CD14-positive monocyte (primary cell): ENCODE results near the gene HECW1. TPM values are rescaled to one million over a fixed set of nuclear protein-coding genes. Genes with fewer than 3 reads are reported as not detected.

Source experiments
- DNase-seq, 3 donors: peaks; one replicate each; pipeline ENCODE4 v3.0.0-alpha.2; 2011 to 2022
- H2AFZ ChIP-seq: 2 replicates; pipeline ENCODE4 v1.6.0; 2012; ENCODE audit warnings: mild to moderate bottlenecking, low read depth, low read length, inconsistent platforms; ENCODE audit not compliant: insufficient read depth, poor library complexity, severe bottlenecking
- H3K27ac ChIP-seq, 2 donors: 1 replicate in 1 of 2; 2 replicates in 1 of 2; pipeline ENCODE4 v1.5.1; 2012 to 2013; ENCODE audit warnings: low read length in 2 of 2, control low read depth in 1 of 2, inconsistent platforms in 1 of 2, low read depth in 1 of 2, mild to moderate bottlenecking in 1 of 2
- H3K27me3 ChIP-seq, 2 donors: one replicate each; pipeline versions ENCODE4 v1.6.0 to v1.6.1; 2011 to 2013; ENCODE audit warnings: low read length in 2 of 2; ENCODE audit not compliant: control insufficient read depth in 2 of 2, insufficient read depth in 2 of 2
- H3K36me3 ChIP-seq, 2 donors: replicated peaks in 1 of 2; 1 replicate in 1 of 2; 2 replicates in 1 of 2; pipeline versions ENCODE4 v1.5.1 to v1.6.1; 2012 to 2013; ENCODE audit warnings: low read length in 2 of 2, control low read depth in 1 of 2, inconsistent platforms in 1 of 2, mild to moderate bottlenecking in 1 of 2; ENCODE audit not compliant: insufficient read depth in 2 of 2, control insufficient read depth in 1 of 2
- H3K4me1 ChIP-seq, 2 donors: 1 replicate in 1 of 2; 2 replicates in 1 of 2; pipeline versions ENCODE4 v1.5.1 to v1.6.1; 2012 to 2013; ENCODE audit warnings: low read length in 2 of 2, control low read depth in 1 of 2, inconsistent platforms in 1 of 2, mild to moderate bottlenecking in 1 of 2, moderate library complexity in 1 of 2; ENCODE audit not compliant: insufficient read depth in 2 of 2, control insufficient read depth in 1 of 2
- H3K4me2 ChIP-seq: replicated peaks from 2 replicates; pipeline ENCODE3; 2012; ENCODE audit warnings: low read length, moderate library complexity, mild to moderate bottlenecking; ENCODE audit not compliant: poor library complexity, severe bottlenecking; ENCODE audit errors: extremely low read depth
- H3K4me3 ChIP-seq, 3 experiments: fragments of 200-600 bp in 1 of 3; sonication (generic) in 1 of 3; replicated peaks in 1 of 3; 1 replicate in 2 of 3; 2 replicates in 1 of 3; pipeline ENCODE4 v1.5.1; 2011 to 2013; ENCODE audit warnings: low read length in 3 of 3, mild to moderate bottlenecking in 3 of 3, control low read depth in 2 of 3, low read depth in 2 of 3, inconsistent platforms in 1 of 3, moderate library complexity in 1 of 3
- H3K79me2 ChIP-seq: 2 replicates; pipeline ENCODE4 v1.6.0; 2012; ENCODE audit warnings: mild to moderate bottlenecking, control low read depth, inconsistent platforms, low read length, moderate library complexity; ENCODE audit not compliant: insufficient read depth
- H3K9ac ChIP-seq: 2 replicates; pipeline ENCODE4 v1.6.0; 2017; ENCODE audit warnings: low read length, mild to moderate bottlenecking; ENCODE audit not compliant: insufficient read depth, poor library complexity, severe bottlenecking
- H3K9me3 ChIP-seq, 2 donors: replicated peaks in 1 of 2; 1 replicate in 1 of 2; 2 replicates in 1 of 2; pipeline versions ENCODE4 v1.5.1 to v1.6.1; 2012 to 2013; ENCODE audit warnings: low read length in 2 of 2, control low read depth in 1 of 2; ENCODE audit not compliant: control insufficient read depth in 1 of 2, insufficient read depth in 1 of 2
- H4K20me1 ChIP-seq: 2 replicates; pipeline ENCODE4 v1.6.0; 2012; ENCODE audit warnings: mild to moderate bottlenecking, low read length, control low read depth, moderate library complexity; ENCODE audit not compliant: insufficient read depth
- H3K27ac Mint-ChIP-seq, 7 donors: one replicate each; pipeline ENCODE4 v1.8.0; 2020; ENCODE audit warnings: mild to moderate bottlenecking in 7 of 7, mixed read lengths in 7 of 7, moderate library complexity in 6 of 7, inconsistent platforms in 2 of 7
- H3K27me3 Mint-ChIP-seq, 3 donors: one replicate each; pipeline ENCODE4 v1.8.0; 2021 to 2022; ENCODE audit warnings: low read depth in 3 of 3, mild to moderate bottlenecking in 3 of 3, mixed read lengths in 3 of 3, moderate library complexity in 3 of 3, inconsistent platforms in 1 of 3
- H3K36me3 Mint-ChIP-seq, 2 donors: one replicate each; pipeline ENCODE4 v1.8.0; 2020; ENCODE audit warnings: mixed read lengths in 2 of 2, inconsistent platforms in 1 of 2, mild to moderate bottlenecking in 1 of 2
- H3K4me1 Mint-ChIP-seq: one replicate; pipeline ENCODE4 v1.8.0; 2020; ENCODE audit warnings: mild to moderate bottlenecking, mixed read lengths
- H3K4me3 Mint-ChIP-seq, 2 donors: one replicate each; pipeline ENCODE4 v1.8.0; 2020; ENCODE audit warnings: mild to moderate bottlenecking in 2 of 2, mixed read lengths in 2 of 2, moderate library complexity in 1 of 2
- H3K9me3 Mint-ChIP-seq, 7 donors: one replicate each; pipeline ENCODE4 v1.8.0; 2020 to 2022; ENCODE audit warnings: mixed read lengths in 7 of 7, mild to moderate bottlenecking in 6 of 7, moderate library complexity in 6 of 7, inconsistent platforms in 2 of 7
- CTCF ChIP-seq: fragments of 200-600 bp; IDR thresholded peaks from one replicate; pipeline ENCODE4 v1.8.0; 2022; ENCODE audit warnings: antibody characterized with exemption, mild to moderate bottlenecking
- WGBS: methylation state at CpG from one replicate; pipeline ENCODE4 v1.1.5; 2013; ENCODE audit warnings: missing lambda C conversion rate; ENCODE audit not compliant: insufficient coverage; 5-methylcytosine and 5-hydroxymethylcytosine counted together
- intact Hi-C, 2 donors: fragments of 100-400 bp; cut with micrococcal nuclease; formaldehyde crosslinking; loops; one replicate each; pipeline versions ENCODE4 v1.15.0 to v1.15.1; 2023
- polyA minus RNA-seq: library from RNA; depleted of rRNA, polyadenylated mRNA; stranded (reverse); fragments of >200 nt; gene quantifications from 2 replicates; pipeline ENCODE4 v1.2.3, GENCODE V29; 2012
- polyA plus RNA-seq, 3 donors: library from polyadenylated mRNA; depleted of rRNA in 1 of 3; unstranded in 2 of 3; stranded (reverse) in 1 of 3; fragments of 300-500 nt in 2 of 3; fragments of >200 nt in 1 of 3; fragmentation: Illumina TruSeq in 2 of 3; gene quantifications; 1 replicate in 2 of 3; 2 replicates in 1 of 3; pipeline ENCODE4 v1.2.3, GENCODE V29; 2012 to 2021
- total RNA-seq, 12 experiments: library from RNA in 1 of 12; stranded (reverse) in 1 of 12; fragments of 120-200 nt in 1 of 12; gene quantifications; one replicate each; pipeline ENCODE4 v1.2.4 and lab custom pipeline; 2013 to 2026; ENCODE audit warnings: mixed read lengths in 6 of 12, inconsistent platforms in 1 of 12

HECW1 gene
- not detected for total RNA-seq (2013)
- not detected for polyA plus RNA-seq
- polyA minus RNA-seq, result not detected in 2 replicates
- total RNA-seq (lab: John Stamatoyannopoulos, UW), result 0 to 4.6 (median 0.11) reads per million in 11 experiments

GRCh38 chr7:43112459-43112940 lies at the start of gene HECW1:
HECW1 (plus strand) TSS chr7:43112647; CDS start chr7:43243906, 131,259 bp downstream.
- Mint-ChIP-seq H3K27ac (no peak within 1 kb of the TSS), H3K4me3 (peak within 1 kb of the TSS in 1 of 2 donors; percentile 68), H3K27me3 (peaks cover 55 to 66% (median 58%) of the 10 kb centered on the region in 3 donors), H3K9me3 (peaks cover 0 to 12% (median 5%) of the 10 kb centered on the region in 7 donors), H3K36me3 (peaks cover 0 to 4% of the 10 kb centered on the region in 2 donors), H3K4me1 (peaks cover 21% of the 10 kb centered on the region)
- Histone ChIP-seq H4K20me1 (no peaks in the 10 kb centered on the region), H3K4me2 (peak within 1 kb of the TSS; percentile 33), H3K36me3 (no peaks in the 10 kb centered on the region), H3K4me1 (peaks cover 13 to 26% of the 10 kb centered on the region in 2 donors), H3K27me3 (peaks cover 61 to 72% of the 10 kb centered on the region in 2 donors), H3K9ac (no peak within 1 kb of the TSS), H3K4me3 (no peak within 1 kb of the TSS), H3K79me2 (no peaks in the 10 kb centered on the region), H2AFZ (peak within 1 kb of the TSS; percentile 20), H3K27ac (no peak within 1 kb of the TSS), H3K9me3 (peaks cover 0 to 25% of the 10 kb centered on the region in 2 donors)
- no peak for TF ChIP-seq CTCF
- 1% methylated on average over 46 of the region's 46 CpGs for WGBS
- no peak for DNase-seq
- intact Hi-C loops, result no loop called here

DNA sequence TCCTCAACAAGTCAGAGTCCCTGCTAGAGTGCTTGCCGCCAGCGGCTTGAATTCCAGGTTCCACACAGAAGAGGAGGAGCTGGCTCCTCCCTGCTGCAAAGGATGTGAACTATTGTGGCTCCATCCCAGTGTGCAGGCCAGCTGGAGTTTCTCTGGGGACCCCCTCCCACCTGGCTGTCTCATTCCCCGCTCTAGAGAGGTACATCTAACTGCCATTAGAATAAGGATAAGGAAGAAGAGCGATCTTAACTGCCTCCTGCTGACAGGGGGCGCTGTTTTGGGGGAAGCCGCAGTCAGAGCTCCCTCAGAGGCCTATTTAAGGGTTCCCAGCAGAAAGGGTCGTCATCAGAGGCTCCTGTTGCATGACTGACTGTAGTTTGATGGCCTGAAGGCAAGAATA lies 40.8 kb upstream of the HECW1 start:
- TF ChIP-seq CTCF, result peak; percentile 28
- intact Hi-C loops, result no loop called here
- no peaks in the 10 kb centered on the region for H4K20me1 ChIP-seq
- no peak overlapping the region for H3K4me2 ChIP-seq
- WGBS, result 46% methylated on average over 3 of the region's 7 CpGs
- no peak overlapping the region for H2AFZ ChIP-seq
- H3K79me2 ChIP-seq, result no peaks in the 10 kb centered on the region
- DNase-seq, result no peak
- no peak overlapping the region for H3K4me3 Mint-ChIP-seq
- H3K9ac ChIP-seq, result no peak overlapping the region
- H3K27me3 ChIP-seq, result no peaks in the 10 kb centered on the region
- no peaks in the 10 kb centered on the region for H3K9me3 ChIP-seq
- no peaks in the 10 kb centered on the region for H3K4me1 ChIP-seq
- H3K9me3 Mint-ChIP-seq, result peaks cover 0 to 4% (median 0%) of the 10 kb centered on the region in 7 donors
- H3K4me3 ChIP-seq, result no peak overlapping the region
- no peaks in the 10 kb centered on the region for H3K36me3 Mint-ChIP-seq
- H3K27ac ChIP-seq, result no peak overlapping the region
- no peaks in the 10 kb centered on the region for H3K4me1 Mint-ChIP-seq
- H3K27me3 Mint-ChIP-seq, result peaks cover 2 to 13% (median 2%) of the 10 kb centered on the region in 3 donors
- no peak overlapping the region for H3K27ac Mint-ChIP-seq
- H3K36me3 ChIP-seq, result no peaks in the 10 kb centered on the region
